K562 (cell line): ENCODE measurements around the gene ITGA2B. TPM values are rescaled to one million over a fixed set of nuclear protein-coding genes. Genes with fewer than 3 reads are reported as not detected.

Source experiments
- CBX8 ChIP-seq: fragments of 200-600 bp; sonication (generic); IDR thresholded peaks from 2 replicates; pipeline ENCODE4 v1.6.1; 2012; ENCODE audit warnings: borderline replicate concordance, mixed run types, low read depth, mild to moderate bottlenecking, moderate library complexity, mixed read lengths, low read length, control low read depth, inconsistent platforms; ENCODE audit not compliant: poor library complexity, severe bottlenecking; ENCODE audit errors: extremely low read depth
- DEAF1 ChIP-seq: fragments of 450-650 bp; formaldehyde crosslinking; IDR thresholded peaks from 2 replicates; pipeline ENCODE4 v1.4.0; 2020; ENCODE audit warnings: mild to moderate bottlenecking, moderate library complexity
- HDAC1 ChIP-seq, 2 experiments: fragments of 450-650 bp; IDR thresholded peaks; 2 replicates each; pipeline ENCODE4 v1.6.1; 2016 to 2017; ENCODE audit warnings: inconsistent platforms in 1 of 2, mild to moderate bottlenecking in 1 of 2, moderate library complexity in 1 of 2
- RAD21 ChIP-seq, 2 experiments: fragments of 250-450 bp in 1 of 2; fragments of 450-650 bp in 1 of 2; sonication (Bioruptor Pico) in 1 of 2; formaldehyde crosslinking in 1 of 2; IDR thresholded peaks in 1 of 2; conservative IDR thresholded peaks in 1 of 2; 2 replicates each; pipeline versions ENCODE4 v1.4.0 to v1.8.0; 2020 to 2022; ENCODE audit warnings: mild to moderate bottlenecking in 2 of 2, moderate library complexity in 1 of 2
- RB1 ChIP-seq: fragments of 450-650 bp; IDR thresholded peaks from 2 replicates; pipeline ENCODE4 v1.6.1; 2017; ENCODE audit warnings: low read depth, mild to moderate bottlenecking
- SIN3B ChIP-seq: fragments of 450-650 bp; IDR thresholded peaks from 2 replicates; pipeline ENCODE4 v1.6.1; 2017; ENCODE audit warnings: low read depth, mild to moderate bottlenecking, moderate library complexity
- SIRT6 ChIP-seq: IDR thresholded peaks from one replicate; pipeline ENCODE4 v1.6.1; 2012; ENCODE audit warnings: low read depth, mild to moderate bottlenecking, control low read depth, inconsistent platforms, low read length, moderate library complexity
- TAL1 ChIP-seq: fragments of 450-650 bp; IDR thresholded peaks from 2 replicates; pipeline ENCODE4 v1.6.1; 2016; ENCODE audit warnings: mild to moderate bottlenecking
- THAP12 ChIP-seq: fragments of 250-450 bp; sonication (Bioruptor Pico); IDR thresholded peaks from 2 replicates; pipeline ENCODE4 v1.9.0; 2021; ENCODE audit warnings: mild to moderate bottlenecking, inconsistent platforms
- TSHZ1 ChIP-seq: fragments of 250-450 bp; sonication (Bioruptor Pico); IDR thresholded peaks from 2 replicates; pipeline ENCODE4 v1.4.0; 2020; ENCODE audit warnings: mild to moderate bottlenecking, moderate library complexity
- ZFP30 ChIP-seq: fragments of 250-450 bp; sonication (Bioruptor Pico); IDR thresholded peaks from 2 replicates; pipeline ENCODE4 v1.8.0; 2022; ENCODE audit warnings: moderate library complexity, mild to moderate bottlenecking, inconsistent platforms, borderline replicate concordance
- ZNF23 ChIP-seq: fragments of 250-450 bp; sonication (Bioruptor Pico); IDR thresholded peaks from 2 replicates; pipeline ENCODE4 v1.4.0; 2020; ENCODE audit warnings: mild to moderate bottlenecking
- ZNF586 ChIP-seq: fragments of 450-650 bp; formaldehyde crosslinking; conservative IDR thresholded peaks from 2 replicates; pipeline ENCODE4 v1.4.0; 2020; ENCODE audit warnings: mild to moderate bottlenecking, moderate library complexity
- polyA plus RNA-seq, 8 experiments: library from polyadenylated mRNA; depleted of rRNA in 4 of 8; stranded (reverse) in 5 of 8; unstranded in 3 of 8; fragments of >200 nt; fragmentation: Nextera tagmentation in 2 of 8; fragmentation: Illumina TruSeq in 1 of 8; extraction: Ambion mirVana in 2 of 8; extraction: Trizol in 1 of 8; gene quantifications; 2 replicates each; pipeline versions ENCODE4 v1.2.1 to v1.2.3, GENCODE V29; 2011 to 2014; ENCODE audit warnings: inconsistent platforms in 1 of 8, missing spikeins in 1 of 8
- total RNA-seq, 7 experiments: library from RNA; depleted of rRNA in 6 of 7; stranded (reverse); fragments of >200 nt in 6 of 7; fragmentation: Illumina TruSeq in 2 of 7; extraction: Trizol in 2 of 7; gene quantifications; 2 replicates each; pipeline versions ENCODE4 v1.2.1 to v1.2.3, GENCODE V29; 2011 to 2021; ENCODE audit warnings: low replicate concordance in 1 of 7
- TF ChIP-seq, protein P1 (sequence below): IDR thresholded peaks from 2 replicates; pipeline ENCODE4 v1.6.1; 2011; ENCODE audit warnings: borderline replicate concordance, low read depth, mild to moderate bottlenecking, moderate library complexity, low read length; ENCODE audit not compliant: insufficient read depth, poor library complexity, severe bottlenecking
- TF ChIP-seq, protein P2 (sequence below): fragments of 450-650 bp; IDR thresholded peaks from 2 replicates; pipeline ENCODE4 v1.6.1; 2014; ENCODE audit warnings: low read depth, mild to moderate bottlenecking, moderate library complexity, borderline replicate concordance

ITGA2B gene
- total and polyA plus RNA-seq, 9 of the 15 experiments (the other 6 are each of a cell fraction or from before 2014, with no cell fraction given) = 1.1 to 26.4 (median 5.6) TPM

DNA sequence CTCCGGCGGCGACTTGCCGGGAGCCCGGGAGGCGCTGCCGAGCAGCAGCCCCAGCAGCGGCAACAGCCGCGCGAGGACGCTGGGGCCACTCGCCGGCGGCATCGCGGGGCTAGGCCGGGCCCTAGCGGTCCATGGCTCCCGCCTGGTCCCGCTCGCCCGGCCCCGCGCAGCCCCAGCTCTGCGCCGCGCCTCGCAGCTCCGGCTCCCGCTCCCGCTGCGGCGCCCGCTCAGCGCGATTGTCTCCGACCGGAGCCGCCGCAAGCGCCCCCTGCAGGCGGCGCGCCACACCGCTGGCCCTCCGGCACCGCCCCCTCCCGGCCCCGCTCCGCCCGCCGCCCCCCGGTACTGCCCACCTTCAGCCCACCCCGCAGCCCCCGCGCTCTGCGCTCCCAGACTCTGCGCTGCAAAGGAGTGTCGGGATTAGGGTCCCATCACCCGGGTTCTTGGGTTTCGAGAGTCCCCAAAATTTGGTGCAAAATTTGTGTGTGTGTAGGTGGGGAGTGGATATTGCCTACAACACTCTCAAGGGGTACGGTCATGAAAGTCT lies 25.8 kb downstream of the ITGA2B start, which contains the start of gene FAM171A2 (continued):
- TF ChIP-seq ZFP30 (CRISPR knock-in tag) (no peak), SIRT6 (no peak), RB1 (peak; percentile 93), ZNF23 (CRISPR knock-in tag) (no peak), DEAF1 (no peak), SIN3B (peak; percentile 55; the same call in 1 of the 2 replicates), HDAC1 (IDR thresholded peaks at IDR 0.05) (no peak), TSHZ1 (CRISPR knock-in tag) (no peak), RAD21 (CRISPR knock-in tag; conservative IDR thresholded peaks at IDR 0.05 in 1 of 2, IDR thresholded peaks at IDR 0.05 in 1 of 2) (peak in 1 of 2 experiments; percentile 36; a peak in 2 of 4 replicates), TAL1 (no peak), THAP12 (peak; percentile 78; the same call in 1 of the 2 replicates), CBX8 (no peak), ZNF586 (no peak)
- TF ChIP-seq, protein P1, sequence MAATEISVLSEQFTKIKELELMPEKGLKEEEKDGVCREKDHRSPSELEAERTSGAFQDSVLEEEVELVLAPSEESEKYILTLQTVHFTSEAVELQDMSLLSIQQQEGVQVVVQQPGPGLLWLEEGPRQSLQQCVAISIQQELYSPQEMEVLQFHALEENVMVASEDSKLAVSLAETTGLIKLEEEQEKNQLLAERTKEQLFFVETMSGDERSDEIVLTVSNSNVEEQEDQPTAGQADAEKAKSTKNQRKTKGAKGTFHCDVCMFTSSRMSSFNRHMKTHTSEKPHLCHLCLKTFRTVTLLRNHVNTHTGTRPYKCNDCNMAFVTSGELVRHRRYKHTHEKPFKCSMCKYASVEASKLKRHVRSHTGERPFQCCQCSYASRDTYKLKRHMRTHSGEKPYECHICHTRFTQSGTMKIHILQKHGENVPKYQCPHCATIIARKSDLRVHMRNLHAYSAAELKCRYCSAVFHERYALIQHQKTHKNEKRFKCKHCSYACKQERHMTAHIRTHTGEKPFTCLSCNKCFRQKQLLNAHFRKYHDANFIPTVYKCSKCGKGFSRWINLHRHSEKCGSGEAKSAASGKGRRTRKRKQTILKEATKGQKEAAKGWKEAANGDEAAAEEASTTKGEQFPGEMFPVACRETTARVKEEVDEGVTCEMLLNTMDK = peak; percentile 90
- TF ChIP-seq, protein P2, sequence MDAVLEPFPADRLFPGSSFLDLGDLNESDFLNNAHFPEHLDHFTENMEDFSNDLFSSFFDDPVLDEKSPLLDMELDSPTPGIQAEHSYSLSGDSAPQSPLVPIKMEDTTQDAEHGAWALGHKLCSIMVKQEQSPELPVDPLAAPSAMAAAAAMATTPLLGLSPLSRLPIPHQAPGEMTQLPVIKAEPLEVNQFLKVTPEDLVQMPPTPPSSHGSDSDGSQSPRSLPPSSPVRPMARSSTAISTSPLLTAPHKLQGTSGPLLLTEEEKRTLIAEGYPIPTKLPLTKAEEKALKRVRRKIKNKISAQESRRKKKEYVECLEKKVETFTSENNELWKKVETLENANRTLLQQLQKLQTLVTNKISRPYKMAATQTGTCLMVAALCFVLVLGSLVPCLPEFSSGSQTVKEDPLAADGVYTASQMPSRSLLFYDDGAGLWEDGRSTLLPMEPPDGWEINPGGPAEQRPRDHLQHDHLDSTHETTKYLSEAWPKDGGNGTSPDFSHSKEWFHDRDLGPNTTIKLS = no peak
